ENCODE results near the gene SRCIN1. TPM values are rescaled to one million over a fixed set of nuclear protein-coding genes. Genes with fewer than 3 reads are reported as not detected.

Gene SRCIN1
- total and polyA plus RNA-seq, 4 donors: 0.05 to 5.3 (median 2.7) TPM

Other genes with a start within 250 kb of the SRCIN1 start
- 10 to 100 TPM in 1 of 2 donors, 1 to 10 TPM in 1; 6.4 to 31.8 TPM for gene ARHGAP23, start 177.5 kb downstream of the SRCIN1 start, total RNA-seq
- 1 to 10 TPM in 1 of 2 donors, under 1 TPM in 1; 0.28 to 2.7 TPM for gene ARHGAP23, start 177.5 kb downstream of the SRCIN1 start, polyA plus RNA-seq
- 1 to 10 TPM in 1 of 2 donors, under 1 TPM in 1; 0.37 to 1.8 TPM for gene EPOP, start 69.0 kb upstream of the SRCIN1 start, total RNA-seq
- 1 to 10 TPM in 1 of 2 donors, under 1 TPM in 1; 0.32 to 1.9 TPM for gene EPOP, start 69.0 kb upstream of the SRCIN1 start, polyA plus RNA-seq
- gene MLLT6, start 99.3 kb upstream of the SRCIN1 start, total RNA-seq: 10 to 100 TPM in 1 of 2 donors, 1 to 10 TPM in 1; 8.5 to 22.8 TPM
- 1 to 10 TPM; 3.3 to 7.7 TPM for gene MLLT6, start 99.3 kb upstream of the SRCIN1 start, polyA plus RNA-seq
- gene CISD3, start 124.4 kb upstream of the SRCIN1 start, total RNA-seq: 1 to 10 TPM; 4.5 to 9.0 TPM
- 100 to 1,000 TPM in 1 of 2 donors, 10 to 100 TPM in 1; 65.6 to 152 TPM for gene CISD3, start 124.4 kb upstream of the SRCIN1 start, polyA plus RNA-seq
- gene PCGF2, start 142.4 kb upstream of the SRCIN1 start, total RNA-seq: 1 to 10 TPM; 1.2 to 2.2 TPM
- 1 to 10 TPM; 1.3 to 3.2 TPM for gene PCGF2, start 142.4 kb upstream of the SRCIN1 start, polyA plus RNA-seq
- 100 to 1,000 TPM; 121 to 137 TPM for gene PSMB3, start 146.8 kb upstream of the SRCIN1 start, total RNA-seq
- gene PSMB3, start 146.8 kb upstream of the SRCIN1 start, polyA plus RNA-seq: 100 to 1,000 TPM; 200 to 279 TPM
- 10 to 100 TPM; 18.2 to 21.5 TPM for gene PIP4K2B, start 193.6 kb upstream of the SRCIN1 start, total RNA-seq
- gene PIP4K2B, start 193.6 kb upstream of the SRCIN1 start, polyA plus RNA-seq: 1 to 10 TPM; 2.4 to 9.0 TPM
- gene CWC25, start 219.4 kb upstream of the SRCIN1 start, total RNA-seq: 1 to 10 TPM; 5.7 to 10.0 TPM
- 1 to 10 TPM; 6.2 to 8.6 TPM for gene CWC25, start 219.4 kb upstream of the SRCIN1 start, polyA plus RNA-seq
- 100 to 1,000 TPM; 284 to 797 TPM for gene RPL23, start 247.8 kb upstream of the SRCIN1 start, total RNA-seq
- gene RPL23, start 247.8 kb upstream of the SRCIN1 start, polyA plus RNA-seq: 100 to 1,000 TPM; 552 to 740 TPM